Panc1 (cell line): ENCODE results near the gene SLC48A1. TPM values are rescaled to one million over a fixed set of nuclear protein-coding genes. Genes with fewer than 3 reads are reported as not detected.

Source experiments
- ATAC-seq: fragments of 200-7000 bp; cut with Tn5 transposase; 2 replicates; pipeline ENCODE4 v1.9.1; 2020; ENCODE audit warnings: mild to moderate bottlenecking, moderate library complexity
- BruUV-seq: library from RNA; stranded (reverse); fragments of 400-500 nt; replicated peaks from 2 replicates; lab custom pipeline; 2021; lab: Mats Ljungman, UMichigan
- CTCF ChIA-PET: fragments of 300-600 bp; sonication (Branson Sonifier 250); formaldehyde crosslinking; loops from one replicate; lab custom pipeline; 2022; ENCODE audit warnings: antibody characterized with exemption; lab: Charles Lee
- POLR2A ChIA-PET: fragments of 300-600 bp; sonication (Branson Sonifier 250); formaldehyde crosslinking; loops from one replicate; lab custom pipeline; 2022; ENCODE audit warnings: antibody characterized with exemption; lab: Charles Lee
- DNase-seq: peaks from one replicate; pipeline ENCODE4 v3.0.0-alpha.2; 2010; ENCODE audit warnings: low read depth, low spot score
- H3K27ac ChIP-seq: 2 replicates; pipeline ENCODE4 v1.5.1; 2011; ENCODE audit warnings: mild to moderate bottlenecking, low read length, inconsistent platforms
- H3K27me3 ChIP-seq: fragments of 200-500 bp; sonication (Bioruptor generic); 2 replicates; pipeline ENCODE4 v1.6.0; 2014; ENCODE audit warnings: low read length, inconsistent platforms; ENCODE audit not compliant: control insufficient read depth, insufficient read depth
- H3K36me3 ChIP-seq: fragments of 200-500 bp; sonication (Bioruptor generic); 2 replicates; pipeline ENCODE4 v1.5.1; 2014; ENCODE audit warnings: inconsistent platforms, mild to moderate bottlenecking, low read length, moderate library complexity; ENCODE audit not compliant: control insufficient read depth, insufficient read depth
- H3K4me1 ChIP-seq: 2 replicates; pipeline ENCODE4 v1.5.1; 2011; ENCODE audit warnings: inconsistent platforms, mild to moderate bottlenecking, low read length, moderate library complexity; ENCODE audit not compliant: control insufficient read depth, insufficient read depth
- H3K4me3 ChIP-seq, 2 experiments: 2 replicates each; pipeline ENCODE4 v1.5.1; 2011 to 2012; ENCODE audit warnings: low read depth in 2 of 2, low read length in 2 of 2, mild to moderate bottlenecking in 2 of 2, inconsistent platforms in 1 of 2, moderate library complexity in 1 of 2
- H3K9me3 ChIP-seq: fragments of 200-500 bp; sonication (Bioruptor generic); 2 replicates; pipeline ENCODE4 v1.5.1; 2014; ENCODE audit warnings: low read depth, mild to moderate bottlenecking, inconsistent platforms, low read length, moderate library complexity; ENCODE audit not compliant: control insufficient read depth, insufficient read depth
- POLR2AphosphoS5 ChIP-seq: IDR thresholded peaks from 2 replicates; pipeline ENCODE4 v1.6.1; 2012; ENCODE audit warnings: mild to moderate bottlenecking, low read depth, low read length, moderate library complexity
- REST ChIP-seq, 2 experiments: IDR thresholded peaks; 2 replicates each; pipeline ENCODE4 v1.6.1; 2011 to 2012; ENCODE audit warnings: low read depth in 2 of 2, control low read depth in 1 of 2, low read length in 1 of 2, mild to moderate bottlenecking in 1 of 2, moderate library complexity in 1 of 2; ENCODE audit not compliant: insufficient read depth in 1 of 2
- SIN3A ChIP-seq: IDR thresholded peaks from 2 replicates; pipeline ENCODE4 v1.6.1; 2012; ENCODE audit warnings: low read depth, mild to moderate bottlenecking, low read length, moderate library complexity, borderline replicate concordance; ENCODE audit not compliant: insufficient read depth
- TCF7L2 ChIP-seq: IDR thresholded peaks from 2 replicates; pipeline ENCODE4 v1.6.1; 2011; ENCODE audit warnings: mild to moderate bottlenecking, low read depth, low read length, inconsistent platforms
- in situ Hi-C: cut with HindIII; loops from 2 replicates; pipeline ENCODE4 v1.10.0; 2016; ENCODE audit warnings: low sequenced_read_pairs, low pct_unique_long_range_greater_than_20kb
- intact Hi-C: fragments of 100-400 bp; cut with micrococcal nuclease; formaldehyde crosslinking; loops from one replicate; pipeline ENCODE4 v1.10.0; 2022; ENCODE audit not compliant: unreplicated experiment
- total RNA-seq: library from RNA; stranded (reverse); gene quantifications from one replicate; pipeline ENCODE4 v1.2.1, GENCODE V29; 2021; ENCODE audit not compliant: unreplicated experiment
- TF ChIP-seq, protein P1 (sequence below): fragments of 450-650 bp; IDR thresholded peaks from 2 replicates; pipeline ENCODE4 v1.5.1; 2017; ENCODE audit warnings: mild to moderate bottlenecking

SLC48A1 gene
- total RNA-seq, 1 experiment from 2014 or later, result 32.0 TPM

DNA sequence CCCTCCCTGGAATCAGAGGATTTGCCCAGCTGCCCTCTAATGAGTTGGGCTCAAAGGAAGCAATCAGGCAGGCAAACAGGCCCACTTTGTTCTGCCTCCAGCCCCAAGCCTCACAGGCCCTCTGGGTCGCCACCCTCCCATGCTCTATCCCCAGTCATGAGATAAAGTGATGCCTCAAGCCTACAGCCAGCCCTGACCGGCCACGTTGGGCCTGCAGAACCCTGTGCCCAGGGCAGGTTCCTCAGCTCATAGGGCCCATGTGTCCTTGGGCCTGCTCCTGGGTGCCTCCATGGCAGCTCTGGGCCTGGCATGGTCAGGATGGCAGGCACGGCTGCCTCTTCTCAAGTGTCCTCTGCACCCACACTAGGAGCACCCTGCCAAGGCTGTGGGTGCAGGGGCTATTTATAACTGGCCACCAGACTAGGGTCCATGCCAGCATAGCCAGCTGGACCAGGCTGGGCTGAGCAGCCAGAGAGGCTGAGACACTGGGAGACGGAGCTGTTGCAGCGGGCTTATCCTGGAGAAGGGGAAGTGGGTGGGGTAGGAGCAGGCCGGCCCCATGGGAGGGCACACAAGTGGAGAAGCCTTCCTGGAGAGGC lies 26.4 kb downstream of the SLC48A1 start:
- in situ Hi-C loops, result no loop called here
- intact Hi-C loops, result no loop called here

DNA sequence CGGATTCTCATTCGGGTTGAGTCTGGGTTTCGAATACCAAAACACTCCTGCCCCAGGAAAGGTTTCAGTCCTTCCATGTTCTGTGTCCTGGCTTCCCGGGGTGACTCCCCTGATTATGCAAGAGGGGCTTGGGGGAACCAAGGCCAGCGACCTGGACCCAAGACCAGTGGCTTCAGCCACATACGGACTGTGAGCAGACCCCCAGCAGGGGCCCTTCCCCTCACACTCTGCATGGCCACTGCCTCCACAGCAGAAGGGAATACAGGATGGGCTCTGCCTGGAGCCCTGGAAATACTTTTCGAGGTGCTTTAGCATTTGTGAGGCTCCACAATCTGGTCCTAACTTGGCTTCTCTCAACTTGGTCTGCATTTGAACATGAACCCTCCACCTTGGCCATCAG lies 27.5 kb downstream of the SLC48A1 start:
- intact Hi-C loops (no loop called here), in situ Hi-C loops (no loop called here)
- peaks cover 34% of the 10 kb centered on the region for H3K4me1 ChIP-seq
- H3K4me3 ChIP-seq, result no peak overlapping the region
- DNase-seq (no peak), ATAC-seq (no peak)
- H3K27me3 ChIP-seq, result no peaks in the 10 kb centered on the region
- CTCF ChIA-PET, result interaction anchor here (2.1 kb wide), 1 partner anchor 37 kb away, joined by 11 read pairs; no protein-coding TSS in a partner anchor
- no peak overlapping the region for H3K27ac ChIP-seq
- no TSS peak for BruUV-seq
- H3K36me3 ChIP-seq, result no peaks in the 10 kb centered on the region; the same call in 1 of the 2 replicates
- H3K9me3 ChIP-seq, result no peaks in the 10 kb centered on the region
- TF ChIP-seq POLR2AphosphoS5 (no peak), TCF7L2 (no peak), SIN3A (no peak), REST (IDR thresholded peaks at IDR 0.05; ENCODE audit: insufficient read depth in 1 of 2, low read depth in 2 of 2, low read length in 1 of 2) (no peak)
- TF ChIP-seq, protein P1, sequence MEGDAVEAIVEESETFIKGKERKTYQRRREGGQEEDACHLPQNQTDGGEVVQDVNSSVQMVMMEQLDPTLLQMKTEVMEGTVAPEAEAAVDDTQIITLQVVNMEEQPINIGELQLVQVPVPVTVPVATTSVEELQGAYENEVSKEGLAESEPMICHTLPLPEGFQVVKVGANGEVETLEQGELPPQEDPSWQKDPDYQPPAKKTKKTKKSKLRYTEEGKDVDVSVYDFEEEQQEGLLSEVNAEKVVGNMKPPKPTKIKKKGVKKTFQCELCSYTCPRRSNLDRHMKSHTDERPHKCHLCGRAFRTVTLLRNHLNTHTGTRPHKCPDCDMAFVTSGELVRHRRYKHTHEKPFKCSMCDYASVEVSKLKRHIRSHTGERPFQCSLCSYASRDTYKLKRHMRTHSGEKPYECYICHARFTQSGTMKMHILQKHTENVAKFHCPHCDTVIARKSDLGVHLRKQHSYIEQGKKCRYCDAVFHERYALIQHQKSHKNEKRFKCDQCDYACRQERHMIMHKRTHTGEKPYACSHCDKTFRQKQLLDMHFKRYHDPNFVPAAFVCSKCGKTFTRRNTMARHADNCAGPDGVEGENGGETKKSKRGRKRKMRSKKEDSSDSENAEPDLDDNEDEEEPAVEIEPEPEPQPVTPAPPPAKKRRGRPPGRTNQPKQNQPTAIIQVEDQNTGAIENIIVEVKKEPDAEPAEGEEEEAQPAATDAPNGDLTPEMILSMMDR, result no peak
- POLR2A ChIA-PET, result no interaction called here

More for the DNA sequence above, 26.4 kb downstream of the SLC48A1 start:
- Histone ChIP-seq H3K4me3 (no peak overlapping the region), H3K27me3 (no peaks in the 10 kb centered on the region), H3K9me3 (no peaks in the 10 kb centered on the region), H3K36me3 (peaks cover under 1% of the 10 kb centered on the region; the same call in 1 of the 2 replicates), H3K27ac (no peak overlapping the region), H3K4me1 (peaks cover 34% of the 10 kb centered on the region)
- ATAC-seq (no peak), DNase-seq (no peak)
- CTCF ChIA-PET, result interaction anchor here (1.0 kb wide), 1 partner anchor 39 kb away, joined by 3 read pairs; no protein-coding TSS in a partner anchor
- TF ChIP-seq REST (IDR thresholded peaks at IDR 0.05; ENCODE audit: insufficient read depth in 1 of 2, low read depth in 2 of 2, low read length in 1 of 2) (no peak), SIN3A (no peak), TCF7L2 (no peak), POLR2AphosphoS5 (no peak)
- TF ChIP-seq, protein P1, result no peak
- BruUV-seq, result no TSS peak
- POLR2A ChIA-PET, result no interaction called here
